IMR-90 (cell line): ENCODE results near the gene AKR1D1. TPM values are rescaled to one million over a fixed set of nuclear protein-coding genes. Genes with fewer than 3 reads are reported as not detected.

Experiments
- ATAC-seq: fragments of 200-7000 bp; cut with Tn5 transposase; 2 replicates; pipeline ENCODE4 v1.9.1; 2020; ENCODE audit warnings: low read depth, mild to moderate bottlenecking, moderate library complexity
- BruUV-seq: library from RNA; stranded (reverse); fragments of 400-500 nt; replicated peaks from 2 replicates; lab custom pipeline; 2021; lab: Mats Ljungman, UMichigan
- CTCF ChIA-PET: fragments of 300-600 bp; formaldehyde crosslinking; extraction: SDS; loops from one replicate; lab custom pipeline; 2021; ENCODE audit warnings: antibody characterized with exemption; lab: Yijun Ruan, JAX
- POLR2A ChIA-PET: fragments of 300-600 bp; sonication (Branson Sonifier 250); formaldehyde crosslinking; loops from one replicate; lab custom pipeline; 2022; ENCODE audit warnings: antibody characterized with exemption; ENCODE audit not compliant: unreplicated experiment; lab: Charles Lee
- DNase-seq: peaks from one replicate; pipeline ENCODE4 v3.0.0; 2013
- H2AFZ ChIP-seq: replicated peaks from 2 replicates; pipeline ENCODE3; 2013; ENCODE audit warnings: low read length, mild to moderate bottlenecking; ENCODE audit not compliant: poor library complexity
- H2AK5ac ChIP-seq: 2 replicates; pipeline ENCODE4 v1.6.1; 2013; ENCODE audit warnings: low read depth, low read length, inconsistent platforms
- H2AK9ac ChIP-seq: replicated peaks from 2 replicates; pipeline ENCODE3; 2013; ENCODE audit warnings: mild to moderate bottlenecking, low read depth, low read length, moderate library complexity; ENCODE audit not compliant: poor library complexity
- H2BK120ac ChIP-seq: 2 replicates; pipeline ENCODE4 v1.6.1; 2013; ENCODE audit warnings: low read depth, low read length, inconsistent platforms
- H2BK15ac ChIP-seq: 3 replicates; pipeline ENCODE4 v1.6.1; 2013; ENCODE audit warnings: low read depth, low read length, inconsistent platforms
- H2BK20ac ChIP-seq: 2 replicates; pipeline ENCODE4 v1.6.1; 2013; ENCODE audit warnings: low read depth, mild to moderate bottlenecking, inconsistent platforms, low read length, moderate library complexity
- H2BK5ac ChIP-seq: 2 replicates; pipeline ENCODE4 v1.6.1; 2013; ENCODE audit warnings: mild to moderate bottlenecking, low read depth, low read length, inconsistent platforms; ENCODE audit not compliant: poor library complexity, severe bottlenecking
- H3K14ac ChIP-seq: replicated peaks from 2 replicates; pipeline ENCODE4 v1.6.1; 2013; ENCODE audit warnings: low read depth, low read length, inconsistent platforms
- H3K18ac ChIP-seq: 2 replicates; pipeline ENCODE4 v1.6.1; 2013; ENCODE audit warnings: low read depth, low read length, control low read depth
- H3K23ac ChIP-seq: 2 replicates; pipeline ENCODE4 v1.6.1; 2013; ENCODE audit warnings: low read depth, low read length, inconsistent platforms
- H3K27ac ChIP-seq: 2 replicates; pipeline ENCODE4 v1.5.1; 2013; ENCODE audit warnings: mild to moderate bottlenecking, control low read depth, low read length; ENCODE audit not compliant: insufficient read depth
- H3K27me3 ChIP-seq: 2 replicates; pipeline ENCODE4 v1.6.1; 2013; ENCODE audit warnings: low read length; ENCODE audit not compliant: control insufficient read depth, insufficient read depth
- H3K36me3 ChIP-seq: 2 replicates; pipeline ENCODE4 v1.6.1; 2013; ENCODE audit warnings: low read length, mixed read lengths; ENCODE audit not compliant: control insufficient read depth, insufficient read depth
- H3K4ac ChIP-seq: 2 replicates; pipeline ENCODE4 v1.6.1; 2013; ENCODE audit warnings: low read depth, low read length, inconsistent platforms
- H3K4me1 ChIP-seq: 2 replicates; pipeline ENCODE4 v1.6.1; 2013; ENCODE audit warnings: low read length, mixed read lengths; ENCODE audit not compliant: control insufficient read depth, insufficient read depth
- H3K4me2 ChIP-seq: 2 replicates; pipeline ENCODE4 v1.6.1; 2013; ENCODE audit warnings: low read depth, mild to moderate bottlenecking, control low read depth, low read length, moderate library complexity
- H3K4me3 ChIP-seq: 2 replicates; pipeline ENCODE4 v1.5.1; 2013; ENCODE audit warnings: low read depth, mild to moderate bottlenecking, control low read depth, low read length, moderate library complexity; ENCODE audit not compliant: insufficient read depth
- H3K56ac ChIP-seq: 2 replicates; pipeline ENCODE4 v1.6.1; 2013; ENCODE audit warnings: low read length, inconsistent platforms; ENCODE audit not compliant: insufficient read depth; ENCODE audit errors: extremely low read depth
- H3K79me1 ChIP-seq, 2 experiments: 2 replicates each; pipeline ENCODE4 v1.6.1; 2013; ENCODE audit warnings: low read length in 2 of 2, inconsistent platforms in 1 of 2, low read depth in 1 of 2
- H3K9ac ChIP-seq: 2 replicates; pipeline ENCODE4 v1.6.1; 2013; ENCODE audit warnings: low read depth, low read length, control low read depth
- H3K9me1 ChIP-seq: 2 replicates; pipeline ENCODE4 v1.6.1; 2013; ENCODE audit warnings: low read length, inconsistent platforms; ENCODE audit not compliant: insufficient read depth
- H3K9me3 ChIP-seq: 2 replicates; pipeline ENCODE4 v1.6.1; 2013; ENCODE audit warnings: low read length; ENCODE audit not compliant: control insufficient read depth, insufficient read depth
- H4K20me1 ChIP-seq: 2 replicates; pipeline ENCODE4 v1.6.1; 2013; ENCODE audit warnings: low read length, inconsistent platforms; ENCODE audit not compliant: insufficient read depth
- H4K5ac ChIP-seq: 2 replicates; pipeline ENCODE4 v1.6.1; 2013; ENCODE audit warnings: mild to moderate bottlenecking, low read depth, low read length, control low read depth
- H4K8ac ChIP-seq, 2 experiments: 2 replicates each; pipeline ENCODE4 v1.6.1; 2013; ENCODE audit warnings: low read depth in 2 of 2, low read length in 2 of 2, control low read depth in 1 of 2, inconsistent platforms in 1 of 2
- H4K91ac ChIP-seq: 2 replicates; pipeline ENCODE4 v1.6.1; 2013; ENCODE audit warnings: low read depth, low read length, inconsistent platforms; ENCODE audit not compliant: insufficient read depth
- BHLHE40 ChIP-seq: fragments of 150-350 bp; IDR thresholded peaks from 2 replicates; pipeline ENCODE4 v1.6.1; 2016; ENCODE audit warnings: mild to moderate bottlenecking, low read depth, low read length
- CEBPB ChIP-seq: IDR thresholded peaks from 2 replicates; pipeline ENCODE4 v1.6.1; 2012; ENCODE audit warnings: low read depth, low read length, improper control_type of control experiment
- CHD1 ChIP-seq: IDR thresholded peaks from 2 replicates; pipeline ENCODE4 v1.6.1; 2012; ENCODE audit warnings: low read depth, low read length, improper control_type of control experiment
- CTCF ChIP-seq: conservative IDR thresholded peaks from 2 replicates; pipeline ENCODE4 v1.5.1; 2012; ENCODE audit warnings: mild to moderate bottlenecking, low read depth, low read length, improper control_type of control experiment
- ELK1 ChIP-seq: fragments of 150-350 bp; IDR thresholded peaks from 2 replicates; pipeline ENCODE4 v1.6.1; 2016; ENCODE audit warnings: low read depth, mild to moderate bottlenecking, low read length, moderate library complexity, borderline replicate concordance
- FOS ChIP-seq: fragments of 150-350 bp; IDR thresholded peaks from 2 replicates; pipeline ENCODE4 v1.6.1; 2016; ENCODE audit warnings: low read depth, low read length
- MAZ ChIP-seq: IDR thresholded peaks from 2 replicates; pipeline ENCODE4 v1.6.1; 2012; ENCODE audit warnings: low read depth, mild to moderate bottlenecking, low read length, improper control_type of control experiment, moderate library complexity, borderline replicate concordance
- RFX5 ChIP-seq: IDR thresholded peaks from 2 replicates; pipeline ENCODE4 v1.8.0; 2012; ENCODE audit warnings: low read depth, mild to moderate bottlenecking, low read length, moderate library complexity
- SMC3 ChIP-seq: fragments of 150-350 bp; IDR thresholded peaks from 2 replicates; pipeline ENCODE4 v1.6.1; 2016; ENCODE audit warnings: low read depth, mild to moderate bottlenecking, antibody characterized with exemption, low read length, moderate library complexity
- WGBS, 2 experiments: methylation state at CpG; one replicate each; pipeline versions ENCODE4 v1.1.5 to v1.1.7; 2013; ENCODE audit warnings: missing lambda C conversion rate in 2 of 2; ENCODE audit not compliant: insufficient read length in 1 of 2; ENCODE audit errors: extremely low coverage in 2 of 2; 5-methylcytosine and 5-hydroxymethylcytosine counted together
- dilution Hi-C: fragments of 300-500 bp; cut with HindIII; formaldehyde crosslinking; loops from one replicate; pipeline ENCODE4 v1.14.3; 2018; ENCODE audit warnings: low sequenced_read_pairs; ENCODE audit not compliant: unreplicated experiment
- in situ Hi-C: fragments of 300-500 bp; cut with MboI; formaldehyde crosslinking; loops from 3 replicates; pipeline ENCODE4 v1.14.3; 2019; ENCODE audit warnings: low sequenced_read_pairs, inconsistent platforms, mixed read lengths
- intact Hi-C: fragments of 100-400 bp; cut with micrococcal nuclease; formaldehyde crosslinking; loops from 2 replicates; pipeline ENCODE4 v1.10.0; 2022
- polyA plus RNA-seq, 3 experiments: library from polyadenylated mRNA; depleted of rRNA; stranded (reverse); fragments of >200 nt; gene quantifications; 2 replicates each; pipeline ENCODE4 v1.2.3, GENCODE V29; 2012; ENCODE audit warnings: low replicate concordance in 1 of 3
- total RNA-seq: library from RNA; depleted of rRNA; stranded (reverse); fragments of >200 nt; gene quantifications from 2 replicates; pipeline ENCODE4 v1.2.3, GENCODE V29; 2012
- TF ChIP-seq, protein P1 (sequence below): fragments of 150-350 bp; IDR thresholded peaks from 2 replicates; pipeline ENCODE4 v1.6.1; 2017; ENCODE audit warnings: mild to moderate bottlenecking, antibody characterized with exemption, low read length, low read depth

Gene AKR1D1
- total and polyA plus RNA-seq, 2 of the 4 experiments (the other 2 are of a cell fraction): not detected

DNA sequence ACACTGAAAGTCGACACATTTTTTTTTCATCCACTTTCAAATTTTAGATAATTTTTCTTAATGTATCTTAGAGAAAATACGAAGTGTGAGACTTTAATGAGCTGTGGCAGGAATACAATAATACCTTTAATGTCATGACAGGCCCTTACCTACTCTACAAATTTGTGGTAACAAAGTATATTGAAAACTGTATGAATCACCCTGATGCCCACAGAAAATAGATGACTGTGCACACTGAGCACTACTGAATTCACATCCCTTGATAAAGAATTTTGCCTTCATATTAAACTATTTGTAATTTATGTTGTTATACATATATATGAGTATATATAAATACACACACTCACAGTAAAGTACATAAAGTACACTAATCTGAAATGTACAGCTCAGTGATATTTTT lies 51.7 kb downstream of the AKR1D1 start:
- Histone ChIP-seq H2AFZ (no peak overlapping the region), H3K23ac (no peak overlapping the region), H3K4me2 (no peak overlapping the region), H4K20me1 (no peaks in the 10 kb centered on the region), H4K5ac (no peak overlapping the region), H3K36me3 (no peaks in the 10 kb centered on the region), H2AK5ac (no peak overlapping the region), H2BK15ac (no peak overlapping the region), H2BK5ac (no peak overlapping the region), H3K4ac (no peak overlapping the region), H2BK120ac (no peak overlapping the region), H3K14ac (no peak overlapping the region), H3K79me1 (no peaks in the 10 kb centered on the region), H3K9ac (no peak overlapping the region), H3K9me1 (no peaks in the 10 kb centered on the region), H3K4me1 (no peaks in the 10 kb centered on the region), H3K27me3 (no peaks in the 10 kb centered on the region), H3K18ac (no peak overlapping the region), H3K56ac (no peak overlapping the region), H3K27ac (no peak overlapping the region), H2AK9ac (no peak overlapping the region), H3K4me3 (no peak overlapping the region), H4K8ac (no peak overlapping the region), H2BK20ac (no peak overlapping the region), H4K91ac (no peak overlapping the region), H3K9me3 (peaks cover 3% of the 10 kb centered on the region; the same call in 1 of the 2 replicates)
- in situ Hi-C loops (no loop called here), dilution Hi-C loops (no loop called here), intact Hi-C loops (no loop called here)
- no CpG with 5 or more reads among the region's 2 CpGs for WGBS, 2 experiments
- ChIA-PET POLR2A (no interaction called here), CTCF (no interaction called here)
- TF ChIP-seq, protein P1, sequence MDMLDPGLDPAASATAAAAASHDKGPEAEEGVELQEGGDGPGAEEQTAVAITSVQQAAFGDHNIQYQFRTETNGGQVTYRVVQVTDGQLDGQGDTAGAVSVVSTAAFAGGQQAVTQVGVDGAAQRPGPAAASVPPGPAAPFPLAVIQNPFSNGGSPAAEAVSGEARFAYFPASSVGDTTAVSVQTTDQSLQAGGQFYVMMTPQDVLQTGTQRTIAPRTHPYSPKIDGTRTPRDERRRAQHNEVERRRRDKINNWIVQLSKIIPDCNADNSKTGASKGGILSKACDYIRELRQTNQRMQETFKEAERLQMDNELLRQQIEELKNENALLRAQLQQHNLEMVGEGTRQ: no peak
- TF ChIP-seq CEBPB (no peak), SMC3 (no peak), CTCF (no peak), CHD1 (no peak), ELK1 (no peak), FOS (no peak), MAZ (no peak), RFX5 (no peak), BHLHE40 (no peak)
- ATAC-seq: no peak
- BruUV-seq: no TSS peak
- no peak for DNase-seq
